Spleen (tissue), 7 donors: Measurements from ENCODE around the gene MSX1.

Experiments used
- CTCF ChIP-seq, 11 experiments: fragments of 200-600 bp in 7 of 11; fragments of 450-650 bp in 4 of 11; sonication (generic) in 4 of 11; IDR thresholded peaks in 8 of 11; conservative IDR thresholded peaks in 3 of 11; 1 replicate in 7 of 11; 2 replicates in 4 of 11; pipeline versions ENCODE4 v1.4.0 to v1.8.0; 2016 to 2021; ENCODE audit warnings: antibody characterized with exemption in 11 of 11, inconsistent platforms in 4 of 11, mild to moderate bottlenecking in 1 of 11
- POLR2A ChIP-seq, 3 donors: fragments of 450-650 bp; IDR thresholded peaks; one replicate each; pipeline ENCODE4 v1.5.1; 2017; ENCODE audit warnings: antibody characterized with exemption in 3 of 3, mild to moderate bottlenecking in 1 of 3
- donor health status: DM: no; HTN: no; CAD: no; lungs with moderate emphysema.
- donor health status: DM: no; HTN: no; CAD: no.
- donor health status: DM: no; HTN: no; CAD: no.

DNA sequence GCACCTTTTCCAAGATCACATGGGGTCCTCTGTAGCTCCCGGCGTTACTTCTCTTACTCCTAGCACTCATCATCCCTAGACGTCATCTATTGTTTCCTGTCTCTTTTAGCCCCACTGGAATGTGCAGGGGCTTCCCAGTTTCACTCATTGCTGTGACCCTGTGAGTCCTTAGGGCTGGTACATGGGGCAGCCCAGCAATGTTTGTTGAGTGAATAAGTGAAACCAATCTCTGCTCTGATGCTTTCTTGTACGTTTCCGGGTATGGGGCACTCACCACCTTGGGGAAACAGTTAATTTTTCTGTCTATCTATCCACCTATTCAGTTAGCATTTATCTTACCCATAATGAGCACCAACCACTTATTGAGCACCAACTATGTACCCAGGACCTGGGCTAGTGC is 16.1 kb downstream of the MSX1 start:
- TF ChIP-seq CTCF (IDR thresholded peaks at IDR 0.05 in 8 of 11, conservative IDR thresholded peaks at IDR 0.05 in 3 of 11) (no peak), POLR2A (IDR thresholded peaks at IDR 0.05) (no peak)
